Skeletal muscle tissue (tissue), 4 donors: ENCODE data around the gene CCDC61. TPM values are rescaled to one million over a fixed set of nuclear protein-coding genes. Genes with fewer than 3 reads are reported as not detected.

Experiments used
- H3K27ac ChIP-seq: one replicate; pipeline ENCODE4 v1.7.0; 2013; ENCODE audit warnings: mild to moderate bottlenecking, low read depth, low read length, inconsistent platforms
- H3K27me3 ChIP-seq, 3 donors: one replicate each; pipeline ENCODE4 v1.7.0; 2013; ENCODE audit warnings: low read length in 3 of 3; ENCODE audit not compliant: control insufficient read depth in 3 of 3, insufficient read depth in 3 of 3
- H3K36me3 ChIP-seq, 3 donors: one replicate each; pipeline ENCODE4 v1.7.0; 2013; ENCODE audit warnings: low read length in 3 of 3; ENCODE audit not compliant: control insufficient read depth in 3 of 3, insufficient read depth in 3 of 3
- H3K4me1 ChIP-seq, 3 donors: one replicate each; pipeline ENCODE4 v1.7.0; 2013; ENCODE audit warnings: low read length in 3 of 3, mild to moderate bottlenecking in 3 of 3; ENCODE audit not compliant: control insufficient read depth in 3 of 3, insufficient read depth in 3 of 3
- H3K4me3 ChIP-seq, 3 donors: one replicate each; pipeline ENCODE4 v1.7.0; 2013; ENCODE audit warnings: low read length in 3 of 3
- H3K9ac ChIP-seq, 3 donors: one replicate each; pipeline ENCODE4 v1.7.0; 2013; ENCODE audit warnings: low read length in 3 of 3, mild to moderate bottlenecking in 3 of 3, moderate library complexity in 2 of 3, low read depth in 1 of 3
- H3K9me3 ChIP-seq, 3 donors: one replicate each; pipeline ENCODE4 v1.7.0; 2013; ENCODE audit warnings: low read length in 3 of 3; ENCODE audit not compliant: control insufficient read depth in 3 of 3
- total RNA-seq: library from RNA; depleted of rRNA; stranded (reverse); fragments of >200 nt; gene quantifications from one replicate; pipeline ENCODE4 v1.2.3, GENCODE V29; 2014
- donor health status: Osteomylitis.

CCDC61 gene
- total RNA-seq = 4.2 TPM

- peak within 1 kb of the TSS; percentile 88 to 91 (median 89) for H3K4me3 ChIP-seq
- H3K9me3 ChIP-seq = no peaks in the 10 kb centered on the region
Observed at GRCh38 chr19:45994998-45995714, at the start of gene CCDC61. Gene CCDC61 (plus strand): TSS chr19:45995467. CDS start chr19:46003019, 7,552 bp downstream.

GRCh38 chr19:45947926-45948325, 47.3 kb upstream of the CCDC61 start:
- peaks cover under 1 to 14% (median 7%) of the 10 kb centered on the region in 3 donors for H3K27me3 ChIP-seq
- no peak overlapping the region for H3K9ac ChIP-seq
- no peak overlapping the region for H3K4me3 ChIP-seq
- H3K4me1 ChIP-seq = peaks cover 0 to 4% (median 3%) of the 10 kb centered on the region in 3 donors
- H3K9me3 ChIP-seq = no peaks in the 10 kb centered on the region
- no peaks in the 10 kb centered on the region for H3K36me3 ChIP-seq
- no peak overlapping the region for H3K27ac ChIP-seq

More at GRCh38 chr19:45994998-45995714, at the start of gene CCDC61:
- Histone ChIP-seq H3K4me1 (peaks cover 9 to 13% (median 10%) of the 10 kb centered on the region in 3 donors), H3K27me3 (peaks cover 14 to 19% (median 14%) of the 10 kb centered on the region in 3 donors), H3K9ac (peak within 1 kb of the TSS; percentile 90 to 96 (median 94)), H3K36me3 (peaks cover 7% of the 10 kb centered on the region in 3 donors), H3K27ac (peak within 1 kb of the TSS; percentile 68)

- H3K36me3 ChIP-seq = no peaks in the 10 kb centered on the region
- H3K4me1 ChIP-seq = peaks cover 0 to 15% (median 8%) of the 10 kb centered on the region in 3 donors
- no peak overlapping the region for H3K4me3 ChIP-seq
- H3K9ac ChIP-seq = no peak overlapping the region
- no peak overlapping the region for H3K27ac ChIP-seq
- peaks cover 17 to 28% (median 21%) of the 10 kb centered on the region in 3 donors for H3K27me3 ChIP-seq
- H3K9me3 ChIP-seq = no peaks in the 10 kb centered on the region
Observed at GRCh38 chr19:45952341-45952685, 43.0 kb upstream of the CCDC61 start.

- peaks cover 0 to 15% (median 8%) of the 10 kb centered on the region in 3 donors for H3K4me1 ChIP-seq
- H3K9me3 ChIP-seq = no peaks in the 10 kb centered on the region
- H3K27me3 ChIP-seq = peaks cover 17 to 28% (median 21%) of the 10 kb centered on the region in 3 donors
- H3K4me3 ChIP-seq = peak overlapping the region in 2 of 3 donors; percentile 23 to 51
- no peak overlapping the region for H3K27ac ChIP-seq
- no peaks in the 10 kb centered on the region for H3K36me3 ChIP-seq
- H3K9ac ChIP-seq = no peak overlapping the region
Observed at GRCh38 chr19:45952686-45953505, 42.4 kb upstream of the CCDC61 start.

- Histone ChIP-seq H3K9ac (no peak overlapping the region), H3K4me1 (peaks cover 0 to 18% (median 11%) of the 10 kb centered on the region in 3 donors), H3K4me3 (no peak overlapping the region), H3K27me3 (peaks cover 21 to 32% (median 27%) of the 10 kb centered on the region in 3 donors), H3K36me3 (peaks cover 0 to 2% (median 0%) of the 10 kb centered on the region in 3 donors), H3K27ac (no peak overlapping the region), H3K9me3 (no peaks in the 10 kb centered on the region)
Observed at GRCh38 chr19:45953676-45954075, 41.6 kb upstream of the CCDC61 start.

- Histone ChIP-seq H3K4me3 (no peak overlapping the region), H3K9ac (no peak overlapping the region), H3K4me1 (peaks cover 0 to 22% (median 13%) of the 10 kb centered on the region in 3 donors), H3K27me3 (peaks cover 26 to 37% (median 32%) of the 10 kb centered on the region in 3 donors), H3K36me3 (peaks cover 0 to 2% (median 0%) of the 10 kb centered on the region in 3 donors), H3K27ac (no peak overlapping the region), H3K9me3 (no peaks in the 10 kb centered on the region)
Observed at GRCh38 chr19:45954156-45954555, 41.1 kb upstream of the CCDC61 start.

GRCh38 chr19:45955905-45956608, 39.2 kb upstream of the CCDC61 start:
- Histone ChIP-seq H3K4me1 (peaks cover 0 to 27% (median 16%) of the 10 kb centered on the region in 3 donors), H3K27me3 (peaks cover 35 to 49% (median 43%) of the 10 kb centered on the region in 3 donors), H3K9me3 (no peaks in the 10 kb centered on the region), H3K27ac (no peak overlapping the region), H3K36me3 (peaks cover 0 to 2% (median 0%) of the 10 kb centered on the region in 3 donors), H3K4me3 (no peak overlapping the region), H3K9ac (no peak overlapping the region)

GRCh38 chr19:45958320-45958719, 36.9 kb upstream of the CCDC61 start:
- Histone ChIP-seq H3K27ac (no peak overlapping the region), H3K36me3 (peaks cover 0 to 2% (median 0%) of the 10 kb centered on the region in 3 donors), H3K4me3 (no peak overlapping the region), H3K27me3 (peaks cover 34 to 42% (median 39%) of the 10 kb centered on the region in 3 donors), H3K4me1 (peaks cover 0 to 23% (median 8%) of the 10 kb centered on the region in 3 donors), H3K9ac (no peak overlapping the region), H3K9me3 (no peaks in the 10 kb centered on the region)

GRCh38 chr19:45958769-45959516, 36.3 kb upstream of the CCDC61 start:
- H3K36me3 ChIP-seq = peaks cover 0 to 2% (median 0%) of the 10 kb centered on the region in 3 donors
- H3K9ac ChIP-seq = no peak overlapping the region
- H3K9me3 ChIP-seq = no peaks in the 10 kb centered on the region
- no peak overlapping the region for H3K27ac ChIP-seq
- H3K4me3 ChIP-seq = no peak overlapping the region
- peaks cover 0 to 20% (median 8%) of the 10 kb centered on the region in 3 donors for H3K4me1 ChIP-seq
- peaks cover 30 to 37% (median 33%) of the 10 kb centered on the region in 3 donors for H3K27me3 ChIP-seq
